ENCODE measurements around the gene GGA2.
"Not testable (repeated sequence)": the region's sequence is repeated elsewhere in the genome, so short reads cannot be mapped to it uniquely, and the experiment has no call there.

Gene GGA2

GRCh38 chr16:23516366-23517137, 6.3 kb upstream of the GGA2 start:
- no peak for DNase-seq (ENCODE audit: low read depth)
- no peak overlapping the region for H3K4me3 ChIP-seq (ENCODE audit: low read depth, low read length)
- TF ChIP-seq CTCF (conservative IDR thresholded peaks at IDR 0.05; ENCODE audit: low read depth, low read length) = no peak

- H3K4me3 ChIP-seq (ENCODE audit: low read depth, low read length) = no peak overlapping the region
- no peak for TF ChIP-seq CTCF (conservative IDR thresholded peaks at IDR 0.05; ENCODE audit: low read depth, low read length)
- no peak for DNase-seq (ENCODE audit: low read depth)
These were observed 5.6 kb upstream of the GGA2 start for GRCh38 chr16:23515881-23516280.

GRCh38 chr16:23514381-23515152, 4.3 kb upstream of the GGA2 start:
- no peak for DNase-seq (ENCODE audit: low read depth)
- H3K4me3 ChIP-seq (ENCODE audit: low read depth, low read length) = no peak overlapping the region
- no peak for TF ChIP-seq CTCF (conservative IDR thresholded peaks at IDR 0.05; ENCODE audit: low read depth, low read length)

GRCh38 chr16:23512168-23512695, 1.9 kb upstream of the GGA2 start:
- H3K4me3 ChIP-seq (ENCODE audit: low read depth, low read length) = no peak overlapping the region
- TF ChIP-seq CTCF (conservative IDR thresholded peaks at IDR 0.05; ENCODE audit: low read depth, low read length) = no peak
- no peak for DNase-seq (ENCODE audit: low read depth)

GRCh38 chr16:23511731-23512130, 1.4 kb upstream of the GGA2 start:
- no peak for TF ChIP-seq CTCF (conservative IDR thresholded peaks at IDR 0.05; ENCODE audit: low read depth, low read length)
- no peak overlapping the region for H3K4me3 ChIP-seq (ENCODE audit: low read depth, low read length)
- no peak for DNase-seq (ENCODE audit: low read depth)

- H3K4me3 ChIP-seq (ENCODE audit: low read depth, low read length) = peak overlapping the region; percentile 65
- DNase-seq (ENCODE audit: low read depth) = not testable (repeated sequence)
These were observed 599 bp upstream of the GGA2 start for GRCh38 chr16:23510915-23511270.

- H3K4me3 ChIP-seq (ENCODE audit: low read depth, low read length) = peak overlapping the region; percentile 65
- peak; percentile 42 for DNase-seq (ENCODE audit: low read depth)
- TF ChIP-seq CTCF (conservative IDR thresholded peaks at IDR 0.05; ENCODE audit: low read depth, low read length) = no peak
These were observed 521 bp downstream of the GGA2 start for GRCh38 chr16:23509782-23510163.
